GM12892 (cell line): ENCODE results near the gene VAT1.

ENCODE experiments used
- POLR2A ChIP-seq: IDR thresholded peaks from 2 replicates; pipeline ENCODE4 v1.6.1; 2011; ENCODE audit warnings: low read depth, low read length, control low read depth
- POLR2AphosphoS5 ChIP-seq: IDR thresholded peaks from 2 replicates; pipeline ENCODE4 v1.6.1; 2011; ENCODE audit warnings: low read depth, low read length, control low read depth

GRCh38 chr17:43015579-43015978, 6.6 kb downstream of the VAT1 start:
- TF ChIP-seq POLR2A (no peak), POLR2AphosphoS5 (no peak)
